ENCODE data around the gene MRPS22. TPM values are rescaled to one million over a fixed set of nuclear protein-coding genes. Genes with fewer than 3 reads are reported as not detected.

Gene MRPS22
- total and polyA plus RNA-seq, 9 of the 15 experiments (the other 6 are each of a cell fraction or from before 2014, with no cell fraction given) = 148 to 397 (median 229) TPM

- TF ChIP-seq ZNF592 (IDR thresholded peaks at IDR 0.05) (peak; percentile 73; the same call in 1 of the 2 replicates), ZNF232 (CRISPR knock-in tag; IDR thresholded peaks at IDR 0.05) (no peak), SOX6 (IDR thresholded peaks at IDR 0.05) (peak; percentile 89), ZNF431 (CRISPR knock-in tag; IDR thresholded peaks at IDR 0.05) (no peak), BHLHE40 (IDR thresholded peaks at IDR 0.05; ENCODE audit: low read length) (peak; percentile 93), NFIC (IDR thresholded peaks at IDR 0.05) (0 out of 2 replicates have a peak, but pooled peaks have one; percentile 26), KLF6 (CRISPR knock-in tag; IDR thresholded peaks at IDR 0.05; ENCODE audit: borderline replicate concordance) (no peak), PHF8 (IDR thresholded peaks at IDR 0.05; ENCODE audit: borderline replicate concordance, low read length) (peak; percentile 16; the same call in 1 of the 2 replicates), KLF16 (IDR thresholded peaks at IDR 0.05) (no peak), WHSC1 (IDR thresholded peaks at IDR 0.05; ENCODE audit: low read length) (no peak), NFRKB (IDR thresholded peaks at IDR 0.05; ENCODE audit: low read depth) (0 out of 2 replicates have a peak, but pooled peaks have one; percentile 45), HLTF (IDR thresholded peaks at IDR 0.05) (no peak), CGGBP1 (CRISPR knock-in tag; IDR thresholded peaks at IDR 0.05) (no peak), IFI16 (CRISPR knock-in tag; IDR thresholded peaks at IDR 0.05) (no peak), GTF2E2 (tag; IDR thresholded peaks at IDR 0.05) (no peak), SREBF2 (CRISPR knock-in tag; IDR thresholded peaks at IDR 0.05) (no peak), MYC (IDR thresholded peaks at IDR 0.05; ENCODE audit: low read depth, low read length) (peak; percentile 80), MYC (CRISPR knock-in tag; IDR thresholded peaks at IDR 0.05; ENCODE audit: borderline replicate concordance, low read depth) (no peak), MTA1 (IDR thresholded peaks at IDR 0.05; ENCODE audit: borderline replicate concordance) (peak; percentile 69; the same call in 1 of the 2 replicates), CHD1 (IDR thresholded peaks at IDR 0.05; ENCODE audit: low read length) (no peak), EZH2 (IDR thresholded peaks at IDR 0.05; ENCODE audit: borderline replicate concordance, low read depth, low read length) (no peak), PML (IDR thresholded peaks at IDR 0.05; ENCODE audit: low read length) (peak; percentile 61; the same call in 1 of the 2 replicates), KDM1A (IDR thresholded peaks at IDR 0.05) (peak; percentile 72 to 77; a peak in 3 of 4 replicates), ATF1 (CRISPR knock-in tag; IDR thresholded peaks at IDR 0.05) (no peak), ATF1 (tag; IDR thresholded peaks at IDR 0.05) (peak; percentile 55), CCAR2 (IDR thresholded peaks at IDR 0.05; ENCODE audit: low read depth, low read length) (no peak)
Observed at GRCh38 chr3:139339219-139339906, 4.5 kb upstream of the MRPS22 start (continued).
